Measurements from ENCODE around the gene KL. TPM values are rescaled to one million over a fixed set of nuclear protein-coding genes. Genes with fewer than 3 reads are reported as not detected.

KL gene
- total RNA-seq (under 1 TPM; 0.25 to 0.29 TPM), polyA plus RNA-seq (not detected), total RNA-seq (0.36 to 0.67 (median 0.54) reads per million in 6 experiments)

DNA sequence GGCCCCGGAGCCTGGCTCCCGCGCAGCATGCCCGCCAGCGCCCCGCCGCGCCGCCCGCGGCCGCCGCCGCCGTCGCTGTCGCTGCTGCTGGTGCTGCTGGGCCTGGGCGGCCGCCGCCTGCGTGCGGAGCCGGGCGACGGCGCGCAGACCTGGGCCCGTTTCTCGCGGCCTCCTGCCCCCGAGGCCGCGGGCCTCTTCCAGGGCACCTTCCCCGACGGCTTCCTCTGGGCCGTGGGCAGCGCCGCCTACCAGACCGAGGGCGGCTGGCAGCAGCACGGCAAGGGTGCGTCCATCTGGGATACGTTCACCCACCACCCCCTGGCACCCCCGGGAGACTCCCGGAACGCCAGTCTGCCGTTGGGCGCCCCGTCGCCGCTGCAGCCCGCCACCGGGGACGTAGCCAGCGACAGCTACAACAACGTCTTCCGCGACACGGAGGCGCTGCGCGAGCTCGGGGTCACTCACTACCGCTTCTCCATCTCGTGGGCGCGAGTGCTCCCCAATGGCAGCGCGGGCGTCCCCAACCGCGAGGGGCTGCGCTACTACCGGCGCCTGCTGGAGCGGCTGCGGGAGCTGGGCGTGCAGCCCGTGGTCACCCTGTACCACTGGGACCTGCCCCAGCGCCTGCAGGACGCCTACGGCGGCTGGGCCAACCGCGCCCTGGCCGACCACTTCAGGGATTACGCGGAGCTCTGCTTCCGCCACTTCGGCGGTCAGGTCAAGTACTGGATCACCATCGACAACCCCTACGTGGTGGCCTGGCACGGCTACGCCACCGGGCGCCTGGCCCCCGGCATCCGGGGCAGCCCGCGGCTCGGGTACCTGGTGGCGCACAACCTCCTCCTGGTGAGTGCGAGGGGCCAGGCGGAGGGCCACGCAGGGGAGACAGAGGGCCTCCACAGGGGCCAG lies at the start of gene KL:
KL (plus strand) TSS at position 10 of the 909 bp plus-strand sequence; CDS start at position 28, 18 bp downstream.
- Mint-ChIP-seq H3K9me3 (no peaks in the 10 kb centered on the region), H3K4me3 (peak within 1 kb of the TSS; percentile 62 to 88 (median 81)), H3K27me3 (peaks cover 54 to 82% (median 66%) of the 10 kb centered on the region in 5 donors), H3K27ac (peak within 1 kb of the TSS in 1 of 10 donors; percentile 59), H3K4me1 (peaks cover 10 to 21% (median 14%) of the 10 kb centered on the region in 4 donors), H3K36me3 (peaks cover 0 to 3% (median 0%) of the 10 kb centered on the region in 3 donors)
- peak in 5 of 10 donors; percentile 9 to 60 (median 24) for DNase-seq
- peak; percentile 45 to 69 for ATAC-seq
- POLR2A ChIA-PET: interaction anchor here (0.6 to 1.4 kb wide), 2 partner anchors 221 to 429 kb away, joined by 4 to 5 read pairs; no protein-coding TSS in a partner anchor

DNA sequence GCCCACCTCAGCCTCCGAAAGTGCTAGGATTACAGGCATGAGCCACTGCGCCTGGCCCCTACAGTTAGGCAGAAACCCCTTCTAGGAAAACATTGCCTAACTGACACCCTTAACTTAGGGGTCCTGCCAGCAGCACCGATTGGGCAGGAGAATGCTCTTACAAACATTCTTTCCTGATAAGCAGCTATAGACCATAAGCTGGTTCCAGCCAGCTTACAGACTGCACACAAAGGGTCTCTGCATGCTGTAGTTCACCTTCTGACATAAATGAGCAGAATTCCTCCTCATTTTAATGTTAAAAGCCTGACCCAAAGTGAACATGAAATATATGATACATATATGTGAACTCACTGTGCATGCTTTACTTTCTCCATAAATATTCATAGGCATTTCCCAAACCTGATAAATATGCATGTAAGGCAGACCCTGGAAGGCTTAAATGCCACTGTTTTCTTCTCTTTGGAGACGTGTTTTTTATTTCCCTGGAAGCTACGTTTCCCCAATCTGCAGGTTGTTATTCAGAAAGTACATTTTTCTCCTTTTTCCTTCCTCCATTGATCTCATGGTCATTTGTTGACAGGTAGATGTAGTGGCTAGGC lies 48.5 kb upstream of the KL start:
- Mint-ChIP-seq H3K27ac (no peak overlapping the region), H3K27me3 (peaks cover 0 to 8% (median 0%) of the 10 kb centered on the region in 5 donors), H3K4me1 (no peaks in the 10 kb centered on the region), H3K4me3 (no peak overlapping the region), H3K36me3 (no peaks in the 10 kb centered on the region), H3K9me3 (no peaks in the 10 kb centered on the region)
- DNase-seq (no peak), ATAC-seq (no peak)
- POLR2A ChIA-PET: no interaction called here

DNA sequence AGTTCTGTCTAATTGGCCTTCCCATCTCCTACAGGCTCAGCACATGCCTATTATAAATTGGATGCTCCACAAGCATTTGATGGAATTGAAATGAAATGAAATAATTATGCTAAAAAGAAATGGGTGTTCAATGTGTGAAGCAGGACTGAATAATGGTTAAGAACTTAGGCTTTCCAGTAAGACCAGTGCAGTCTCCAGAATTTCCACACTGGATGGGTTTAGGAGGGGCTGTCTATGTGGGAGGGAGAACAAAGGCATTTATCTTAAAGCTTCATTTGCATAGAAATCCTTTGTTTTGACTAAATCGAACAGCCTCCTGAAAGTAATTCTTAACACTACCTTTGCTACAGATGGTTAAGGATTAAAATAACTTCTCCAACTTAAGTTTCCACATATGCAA lies 47.9 kb upstream of the KL start:
- Mint-ChIP-seq H3K36me3 (no peaks in the 10 kb centered on the region), H3K4me1 (no peaks in the 10 kb centered on the region), H3K4me3 (no peak overlapping the region), H3K9me3 (no peaks in the 10 kb centered on the region), H3K27ac (no peak overlapping the region), H3K27me3 (peaks cover 0 to 8% (median 0%) of the 10 kb centered on the region in 5 donors)
- POLR2A ChIA-PET: no interaction called here
- DNase-seq (no peak), ATAC-seq (no peak)

DNA sequence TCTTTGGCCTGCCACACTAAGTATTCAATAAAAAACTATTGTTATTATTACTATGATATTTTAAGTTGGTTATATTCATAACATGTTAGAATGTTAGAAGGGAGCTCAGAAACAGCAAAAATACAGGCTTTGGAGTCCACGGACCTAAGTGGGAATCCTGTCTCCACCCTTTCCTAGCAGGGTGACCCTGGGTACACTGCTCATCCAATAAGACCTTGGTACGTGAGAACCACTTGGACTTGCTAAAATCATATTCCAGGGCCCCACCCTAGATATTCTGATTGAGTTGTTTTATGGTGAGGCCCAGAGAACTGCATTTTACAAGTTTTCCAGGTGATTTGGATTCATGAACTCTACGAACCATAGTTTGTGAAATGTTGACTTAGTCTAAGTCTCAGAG lies 47.4 kb upstream of the KL start:
- peaks cover 0 to 8% (median 0%) of the 10 kb centered on the region in 5 donors for H3K27me3 Mint-ChIP-seq
- H3K9me3 Mint-ChIP-seq: no peaks in the 10 kb centered on the region
- no peak overlapping the region for H3K27ac Mint-ChIP-seq
- DNase-seq (no peak), ATAC-seq (no peak)
- no peak overlapping the region for H3K4me3 Mint-ChIP-seq
- POLR2A ChIA-PET: no interaction called here
- no peaks in the 10 kb centered on the region for H3K36me3 Mint-ChIP-seq
- no peaks in the 10 kb centered on the region for H3K4me1 Mint-ChIP-seq

GRCh38 chr13:32969516-32969941 lies 46.7 kb upstream of the KL start:
- no peaks in the 10 kb centered on the region for H3K36me3 Mint-ChIP-seq
- H3K4me3 Mint-ChIP-seq: no peak overlapping the region
- no peak for DNase-seq
- H3K9me3 Mint-ChIP-seq: no peaks in the 10 kb centered on the region
- no peak overlapping the region for H3K27ac Mint-ChIP-seq
- POLR2A ChIA-PET: no interaction called here
- H3K27me3 Mint-ChIP-seq: peaks cover 0 to 8% (median 0%) of the 10 kb centered on the region in 5 donors
- H3K4me1 Mint-ChIP-seq: no peaks in the 10 kb centered on the region
- ATAC-seq: no peak

GRCh38 chr13:32976056-32976805 lies 40.0 kb upstream of the KL start:
- no peak overlapping the region for H3K4me3 Mint-ChIP-seq
- peaks cover 0 to 10% (median 2%) of the 10 kb centered on the region in 5 donors for H3K27me3 Mint-ChIP-seq
- DNase-seq: no peak
- peaks cover 0 to 2% (median 0%) of the 10 kb centered on the region in 9 donors for H3K9me3 Mint-ChIP-seq
- POLR2A ChIA-PET: no interaction called here
- H3K4me1 Mint-ChIP-seq: peaks cover 0 to 5% (median 0%) of the 10 kb centered on the region in 4 donors
- ATAC-seq: no peak
- no peaks in the 10 kb centered on the region for H3K36me3 Mint-ChIP-seq
- H3K27ac Mint-ChIP-seq: no peak overlapping the region

- Mint-ChIP-seq H3K27ac (no peak overlapping the region), H3K27me3 (peaks cover 0 to 10% (median 4%) of the 10 kb centered on the region in 5 donors), H3K4me3 (no peak overlapping the region), H3K4me1 (peaks cover 0 to 5% (median 0%) of the 10 kb centered on the region in 4 donors), H3K36me3 (no peaks in the 10 kb centered on the region), H3K9me3 (peaks cover 0 to 2% (median 0%) of the 10 kb centered on the region in 9 donors)
- POLR2A ChIA-PET: no interaction called here
- DNase-seq (no peak), ATAC-seq (no peak)
These were observed 39.3 kb upstream of the KL start for GRCh38 chr13:32976912-32977311.

DNA sequence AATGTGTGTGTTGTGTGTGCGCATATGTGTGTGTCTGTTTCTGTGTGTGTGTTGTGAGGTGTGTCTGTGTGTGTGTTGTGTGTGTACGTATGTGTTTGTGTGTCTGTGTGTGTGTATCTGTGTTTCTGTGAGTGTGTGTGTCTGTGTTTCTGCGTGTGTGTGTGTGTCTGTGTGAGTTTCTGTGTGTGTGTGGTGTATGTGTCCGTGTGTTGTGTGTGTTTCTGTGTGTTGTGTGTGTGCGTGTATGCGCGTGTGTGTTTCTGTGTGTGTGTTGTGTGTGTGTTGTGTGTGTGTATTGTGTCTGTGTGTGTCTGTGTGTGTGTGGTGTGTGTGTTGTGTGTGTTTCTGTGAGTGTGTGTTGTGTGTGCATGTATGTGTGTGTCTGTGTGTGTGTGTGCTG lies 38.9 kb upstream of the KL start:
- no peak overlapping the region for H3K4me3 Mint-ChIP-seq
- no peak overlapping the region for H3K27ac Mint-ChIP-seq
- ATAC-seq (no peak), DNase-seq (no peak)
- POLR2A ChIA-PET: no interaction called here
- H3K27me3 Mint-ChIP-seq: peaks cover 0 to 10% (median 4%) of the 10 kb centered on the region in 5 donors
- H3K36me3 Mint-ChIP-seq: no peaks in the 10 kb centered on the region
- H3K4me1 Mint-ChIP-seq: peaks cover 0 to 5% (median 0%) of the 10 kb centered on the region in 4 donors
- H3K9me3 Mint-ChIP-seq: peaks cover 0 to 2% (median 0%) of the 10 kb centered on the region in 9 donors

GRCh38 chr13:32978278-32978677 lies 37.9 kb upstream of the KL start:
- Mint-ChIP-seq H3K36me3 (no peaks in the 10 kb centered on the region), H3K4me1 (peaks cover 0 to 5% (median 0%) of the 10 kb centered on the region in 4 donors), H3K27ac (no peak overlapping the region), H3K9me3 (peaks cover 0 to 2% (median 0%) of the 10 kb centered on the region in 9 donors), H3K27me3 (peaks cover 0 to 10% (median 4%) of the 10 kb centered on the region in 5 donors), H3K4me3 (no peak overlapping the region)
- POLR2A ChIA-PET: no interaction called here
- no peak for DNase-seq
- no peak for ATAC-seq

GRCh38 chr13:32983058-32983457 lies 33.2 kb upstream of the KL start:
- Mint-ChIP-seq H3K36me3 (peaks cover 0 to 9% (median 0%) of the 10 kb centered on the region in 3 donors), H3K9me3 (peaks cover 0 to 10% (median 5%) of the 10 kb centered on the region in 9 donors), H3K27ac (no peak overlapping the region), H3K4me1 (peaks cover 0 to 1% (median 0%) of the 10 kb centered on the region in 4 donors), H3K27me3 (peaks cover 0 to 10% (median 7%) of the 10 kb centered on the region in 5 donors), H3K4me3 (no peak overlapping the region)
- no peak for ATAC-seq
- POLR2A ChIA-PET: no interaction called here
- DNase-seq: no peak

GRCh38 chr13:32984857-32985626 lies 31.2 kb upstream of the KL start:
- ATAC-seq: no peak
- Mint-ChIP-seq H3K27ac (no peak overlapping the region), H3K36me3 (peaks cover 0 to 9% (median 0%) of the 10 kb centered on the region in 3 donors), H3K27me3 (peaks cover 0 to 10% (median 7%) of the 10 kb centered on the region in 5 donors), H3K9me3 (peaks cover 0 to 10% (median 5%) of the 10 kb centered on the region in 9 donors), H3K4me1 (peaks cover 0 to 8% (median 4%) of the 10 kb centered on the region in 4 donors), H3K4me3 (no peak overlapping the region)
- no peak for DNase-seq
- POLR2A ChIA-PET: no interaction called here

GRCh38 chr13:32986552-32986951 lies 29.7 kb upstream of the KL start:
- Mint-ChIP-seq H3K4me3 (no peak overlapping the region), H3K9me3 (peaks cover 0 to 10% (median 5%) of the 10 kb centered on the region in 9 donors), H3K36me3 (peaks cover 0 to 9% (median 0%) of the 10 kb centered on the region in 3 donors), H3K27me3 (peaks cover 5 to 17% (median 11%) of the 10 kb centered on the region in 5 donors), H3K4me1 (peaks cover 0 to 8% (median 4%) of the 10 kb centered on the region in 4 donors), H3K27ac (no peak overlapping the region)
- POLR2A ChIA-PET: no interaction called here
- DNase-seq (no peak), ATAC-seq (no peak)
